KOPT-K1 (cell line): ENCODE results near the gene DUSP16.
A peak's percentile ranks its signal among the peaks of the same experiment; 100 is the strongest.

Experiments used
- H3K27ac ChIP-seq: fragments of 200-600 bp; sonication (generic); 2 replicates; pipeline ENCODE4 v1.5.1; 2016; ENCODE audit warnings: antibody characterized with exemption, mild to moderate bottlenecking, low read depth, low read length; ENCODE audit not compliant: poor library complexity, severe bottlenecking
- H3K36me3 ChIP-seq: fragments of 200-600 bp; sonication (generic); 2 replicates; pipeline ENCODE4 v1.5.1; 2017; ENCODE audit warnings: antibody characterized with exemption, mild to moderate bottlenecking, low read length, moderate library complexity; ENCODE audit not compliant: insufficient read depth
- H3K9me3 ChIP-seq: fragments of 200-600 bp; sonication (generic); 2 replicates; pipeline ENCODE4 v1.5.1; 2017; ENCODE audit warnings: antibody characterized with exemption, low read length, mild to moderate bottlenecking; ENCODE audit not compliant: insufficient read depth, poor library complexity, severe bottlenecking

Gene DUSP16

GRCh38 chr12:12469386-12469785 is 93.3 kb downstream of the DUSP16 start:
- Histone ChIP-seq H3K36me3 (no peaks in the 10 kb centered on the region), H3K27ac (peak overlapping the region; percentile 86), H3K9me3 (no peaks in the 10 kb centered on the region)

DNA sequence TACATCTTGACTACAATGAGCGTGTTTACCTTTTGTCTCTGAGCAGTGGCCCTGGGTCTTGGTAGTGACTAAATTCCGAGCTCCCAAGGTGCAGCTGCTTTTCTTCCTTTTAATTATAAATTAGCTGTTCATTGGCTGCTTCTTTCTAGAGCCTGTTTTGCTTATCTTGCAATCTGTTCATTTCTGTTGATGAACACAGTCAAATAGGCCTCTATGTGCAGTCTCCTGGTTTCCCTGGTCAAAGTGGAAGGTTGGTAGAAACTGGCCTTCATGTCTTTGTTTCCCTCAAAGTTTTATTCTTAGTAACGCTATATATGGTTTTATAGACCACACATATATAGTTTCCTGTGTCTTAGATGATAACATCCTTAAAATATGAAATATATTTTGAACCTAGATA is 94.1 kb downstream of the DUSP16 start:
- Histone ChIP-seq H3K27ac (peak overlapping the region; percentile 86), H3K9me3 (no peaks in the 10 kb centered on the region), H3K36me3 (no peaks in the 10 kb centered on the region)

DNA sequence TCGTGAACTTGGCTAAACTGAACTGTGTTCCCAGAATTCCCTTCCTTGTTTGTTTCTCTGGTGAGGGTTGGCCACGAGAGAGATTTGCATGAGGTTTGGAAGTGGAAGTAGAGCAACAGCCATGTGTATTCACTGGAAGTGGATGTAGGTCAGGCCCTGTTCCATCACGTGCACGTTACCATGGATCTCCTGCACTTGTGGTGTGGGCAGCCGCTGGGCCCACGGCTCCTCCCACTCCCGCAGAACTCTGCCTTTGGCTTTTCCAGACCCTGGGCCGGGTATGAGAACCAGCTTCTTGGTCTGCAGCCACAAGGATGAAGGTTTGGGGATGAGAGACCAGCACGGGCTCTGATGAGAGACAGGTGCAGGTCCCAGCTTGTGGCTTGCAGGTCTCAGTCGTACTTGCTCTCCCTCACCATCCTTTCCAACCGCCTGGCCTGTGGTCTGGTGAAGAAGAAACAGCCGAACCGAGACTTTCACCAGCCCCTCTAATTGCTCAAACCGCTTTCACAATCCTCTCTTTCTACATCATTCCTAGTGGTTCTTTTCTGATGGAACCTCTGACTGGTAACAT is 94.9 kb downstream of the DUSP16 start:
- peak overlapping the region; percentile 86 for H3K27ac ChIP-seq
- H3K9me3 ChIP-seq, result no peaks in the 10 kb centered on the region
- no peaks in the 10 kb centered on the region for H3K36me3 ChIP-seq

GRCh38 chr12:12467264-12467663 is 95.4 kb downstream of the DUSP16 start:
- Histone ChIP-seq H3K27ac (peak overlapping the region; percentile 86), H3K36me3 (no peaks in the 10 kb centered on the region), H3K9me3 (no peaks in the 10 kb centered on the region)

DNA sequence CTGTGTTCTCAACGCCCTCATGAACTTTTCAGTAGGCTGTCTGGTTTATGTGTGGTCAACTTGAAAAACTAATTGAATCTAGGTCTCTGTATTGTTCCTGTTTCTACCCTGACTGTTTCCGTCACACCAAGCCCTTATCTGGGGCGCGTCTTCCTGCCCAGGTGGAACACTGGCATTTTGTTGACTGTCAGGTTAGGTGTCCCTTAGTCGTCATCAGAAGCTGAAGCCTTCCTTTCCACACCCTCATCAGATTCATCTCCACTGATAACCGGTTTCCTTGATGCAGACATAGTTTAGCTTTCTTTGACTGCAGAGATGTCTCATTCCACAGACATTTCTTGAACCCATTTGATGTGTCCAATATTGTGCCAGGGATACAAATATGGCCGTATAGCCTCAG is 96.5 kb downstream of the DUSP16 start:
- H3K36me3 ChIP-seq, result no peaks in the 10 kb centered on the region
- H3K9me3 ChIP-seq, result no peaks in the 10 kb centered on the region
- peak overlapping the region; percentile 86 for H3K27ac ChIP-seq

DNA sequence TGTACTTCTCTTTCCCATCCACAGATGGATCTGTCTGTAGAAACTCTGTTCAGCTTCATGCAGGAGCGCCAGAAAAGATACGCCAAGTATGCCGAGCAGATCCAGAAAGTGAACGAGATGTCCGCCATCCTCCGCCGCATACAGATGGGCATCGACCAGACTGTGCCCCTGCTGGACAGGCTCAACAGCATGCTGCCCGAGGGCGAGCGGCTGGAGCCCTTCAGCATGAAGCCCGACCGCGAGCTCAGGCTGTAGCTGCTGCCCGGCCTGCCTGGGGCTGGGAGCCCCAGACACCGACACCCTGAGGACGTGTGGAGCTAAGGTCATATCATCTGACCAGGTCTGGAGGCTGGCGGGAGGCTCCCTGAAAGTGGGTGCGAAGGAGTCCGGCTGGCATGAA is 97.1 kb downstream of the DUSP16 start:
- Histone ChIP-seq H3K27ac (peak overlapping the region; percentile 38), H3K9me3 (no peaks in the 10 kb centered on the region), H3K36me3 (no peaks in the 10 kb centered on the region)

GRCh38 chr12:12461923-12462315 is 100.7 kb downstream of the DUSP16 start:
- H3K27ac ChIP-seq, result no peak overlapping the region
- H3K36me3 ChIP-seq, result no peaks in the 10 kb centered on the region
- no peaks in the 10 kb centered on the region for H3K9me3 ChIP-seq

GRCh38 chr12:12460935-12461922 is 101.4 kb downstream of the DUSP16 start:
- no peaks in the 10 kb centered on the region for H3K36me3 ChIP-seq
- H3K27ac ChIP-seq, result no peak overlapping the region
- H3K9me3 ChIP-seq, result no peaks in the 10 kb centered on the region

DNA sequence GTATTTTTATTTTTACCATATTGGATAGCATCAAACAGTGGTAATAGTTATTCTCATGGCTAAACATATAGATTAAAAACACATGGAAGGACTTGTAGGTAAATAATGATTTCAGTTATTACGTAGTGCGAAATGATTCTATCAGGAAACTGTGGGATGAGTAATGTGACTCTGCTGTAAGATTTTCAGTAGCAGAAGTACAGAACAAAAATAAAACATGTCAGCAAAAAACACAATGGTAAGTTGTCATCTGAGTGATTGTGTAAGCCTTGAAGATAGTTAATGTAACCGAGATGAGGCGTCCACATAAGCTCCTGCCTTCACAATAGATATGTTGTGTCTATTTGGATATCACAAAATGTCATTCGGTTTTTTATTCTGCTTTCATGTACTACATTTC is 106.0 kb downstream of the DUSP16 start:
- no peak overlapping the region for H3K27ac ChIP-seq
- H3K9me3 ChIP-seq, result no peaks in the 10 kb centered on the region
- H3K36me3 ChIP-seq, result no peaks in the 10 kb centered on the region

GRCh38 chr12:12454315-12454714 is 108.3 kb downstream of the DUSP16 start:
- no peaks in the 10 kb centered on the region for H3K36me3 ChIP-seq
- no peaks in the 10 kb centered on the region for H3K9me3 ChIP-seq
- H3K27ac ChIP-seq, result no peak overlapping the region

- Histone ChIP-seq H3K36me3 (no peaks in the 10 kb centered on the region), H3K9me3 (no peaks in the 10 kb centered on the region), H3K27ac (no peak overlapping the region)
Measured at GRCh38 chr12:12453635-12454034, 109.0 kb downstream of the DUSP16 start.

- H3K27ac ChIP-seq, result no peak overlapping the region
Measured at GRCh38 chr12:12452326-12452902, 110.2 kb downstream of the DUSP16 start.

GRCh38 chr12:12451098-12451497 is 111.6 kb downstream of the DUSP16 start:
- no peak overlapping the region for H3K27ac ChIP-seq
- no peaks in the 10 kb centered on the region for H3K9me3 ChIP-seq
- no peaks in the 10 kb centered on the region for H3K36me3 ChIP-seq

More at GRCh38 chr12:12452326-12452902, 110.2 kb downstream of the DUSP16 start:
- Histone ChIP-seq H3K36me3 (no peaks in the 10 kb centered on the region), H3K9me3 (no peaks in the 10 kb centered on the region)

GRCh38 chr12:12450043-12450471 is 112.6 kb downstream of the DUSP16 start:
- no peak overlapping the region for H3K27ac ChIP-seq
- H3K36me3 ChIP-seq, result no peaks in the 10 kb centered on the region
- no peaks in the 10 kb centered on the region for H3K9me3 ChIP-seq

DNA sequence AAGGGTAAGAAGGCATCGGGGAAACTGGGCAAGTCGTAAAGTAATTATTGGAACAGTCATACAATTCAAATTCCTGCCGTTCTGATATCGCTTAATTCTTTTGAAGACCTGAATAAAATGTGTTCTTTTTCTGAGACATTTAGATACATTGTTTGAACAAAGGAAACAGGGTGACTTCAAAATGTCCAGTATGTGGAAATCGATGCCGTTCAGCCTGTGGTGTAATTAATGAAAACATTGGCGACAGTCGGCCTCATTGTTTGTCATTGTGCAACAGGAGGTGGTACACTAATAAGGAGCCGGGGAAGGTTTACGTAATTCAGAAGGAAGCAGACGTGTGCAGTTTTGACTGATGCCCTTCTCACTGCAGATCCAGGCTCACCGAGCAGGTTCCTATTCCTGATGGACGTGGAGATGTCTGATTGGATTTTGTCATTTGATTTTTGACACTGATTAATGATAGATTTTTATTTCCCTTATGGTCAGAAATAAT is 113.1 kb downstream of the DUSP16 start:
- Histone ChIP-seq H3K27ac (no peak overlapping the region), H3K36me3 (no peaks in the 10 kb centered on the region), H3K9me3 (no peaks in the 10 kb centered on the region)
